GM19239 (cell line): ENCODE results near the gene CLSTN2.

ENCODE experiments used
- DNase-seq: peaks from one replicate; pipeline ENCODE4 v3.0.0; 2011; ENCODE audit warnings: low spot score; ENCODE audit not compliant: insufficient read length
- FAIRE-seq: peaks from 2 replicates; lab custom pipeline; 2011; peaks lifted over from hg19 to GRCh38; lab: Jason Lieb, UNC

CLSTN2 gene

GRCh38 chr3:139940622-139941021 lies 5.6 kb downstream of the CLSTN2 start:
- FAIRE-seq: no peak

GRCh38 chr3:139941580-139941979 lies 6.6 kb downstream of the CLSTN2 start:
- no peak for FAIRE-seq
- no peak for DNase-seq

More at GRCh38 chr3:139940622-139941021, 5.6 kb downstream of the CLSTN2 start:
- no peak for DNase-seq

- no peak for FAIRE-seq
- no peak for DNase-seq
Measured at GRCh38 chr3:139944256-139944910, 9.4 kb downstream of the CLSTN2 start.

GRCh38 chr3:139945386-139945785 lies 10.4 kb downstream of the CLSTN2 start:
- no peak for DNase-seq
- FAIRE-seq: no peak

- no peak for DNase-seq
- FAIRE-seq: no peak
Measured at GRCh38 chr3:139945942-139946341, 11.0 kb downstream of the CLSTN2 start.

- FAIRE-seq (no peak), DNase-seq (no peak)
Measured at GRCh38 chr3:139948467-139948866, 13.5 kb downstream of the CLSTN2 start.

GRCh38 chr3:139948898-139949297 lies 13.9 kb downstream of the CLSTN2 start:
- no peak for DNase-seq
- FAIRE-seq: no peak

- DNase-seq (no peak), FAIRE-seq (no peak)
Measured at GRCh38 chr3:139953131-139953910, 18.3 kb downstream of the CLSTN2 start.

- no peak for FAIRE-seq
- no peak for DNase-seq
Measured at GRCh38 chr3:139954146-139954860, 19.3 kb downstream of the CLSTN2 start.

- DNase-seq: no peak
- FAIRE-seq: no peak
Measured at GRCh38 chr3:139957844-139958243, 22.9 kb downstream of the CLSTN2 start.

GRCh38 chr3:139969386-139969785 lies 34.4 kb downstream of the CLSTN2 start:
- DNase-seq (no peak), FAIRE-seq (no peak)

GRCh38 chr3:139970526-139970925 lies 35.5 kb downstream of the CLSTN2 start:
- FAIRE-seq: no peak
- no peak for DNase-seq

- FAIRE-seq (no peak), DNase-seq (no peak)
Measured at GRCh38 chr3:139974809-139975425, 39.9 kb downstream of the CLSTN2 start.

- DNase-seq (no peak), FAIRE-seq (no peak)
Measured at GRCh38 chr3:139975594-139976365, 40.8 kb downstream of the CLSTN2 start.

GRCh38 chr3:139978966-139979365 lies 44.0 kb downstream of the CLSTN2 start:
- DNase-seq: no peak
- no peak for FAIRE-seq

- DNase-seq: no peak
- FAIRE-seq: no peak
Measured at GRCh38 chr3:139979991-139980390, 45.0 kb downstream of the CLSTN2 start.

- no peak for DNase-seq
- FAIRE-seq: no peak
Measured at GRCh38 chr3:139982404-139982803, 47.4 kb downstream of the CLSTN2 start.

- FAIRE-seq: no peak
- no peak for DNase-seq
Measured at GRCh38 chr3:139985576-139985975, 50.6 kb downstream of the CLSTN2 start.

- FAIRE-seq (no peak), DNase-seq (no peak)
Measured at GRCh38 chr3:139987908-139988307, 52.9 kb downstream of the CLSTN2 start.
